ENCODE measurements around the gene UPK1B. TPM values are rescaled to one million over a fixed set of nuclear protein-coding genes. Genes with fewer than 3 reads are reported as not detected.

The UPK1B gene
- total and polyA plus RNA-seq, 4 donors: 0.08 to 0.23 (median 0.14) TPM

GRCh38 chr3:119230071-119230470 is 56.7 kb downstream of the UPK1B start (continued):
- no peak for TF ChIP-seq ZBTB33 (IDR thresholded peaks at IDR 0.05)

GRCh38 chr3:119230745-119231144 is 57.3 kb downstream of the UPK1B start:
- TF ChIP-seq YY1 (IDR thresholded peaks at IDR 0.05): no peak
- TF ChIP-seq SP1 (IDR thresholded peaks at IDR 0.05): no peak
- TF ChIP-seq HNF4G (IDR thresholded peaks at IDR 0.05): no peak
- TF ChIP-seq RXRA (IDR thresholded peaks at IDR 0.05): no peak
- TF ChIP-seq FOXA1 (IDR thresholded peaks at IDR 0.05): no peak
- TF ChIP-seq ZBTB33 (IDR thresholded peaks at IDR 0.05): no peak
- Histone ChIP-seq H3K9ac (ENCODE audit: low read depth in 1 of 2, low read length in 2 of 2) (no peak overlapping the region), H3K4me3 (ENCODE audit: low read depth in 1 of 3, low read length in 3 of 3) (no peak overlapping the region), H3K36me3 (ENCODE audit: control insufficient read depth in 4 of 4, insufficient read depth in 3 of 4, low read depth in 1 of 4, low read length in 3 of 4) (peaks cover 0 to 57% (median 42%) of the 10 kb centered on the region in 4 donors), H3K9me3 (ENCODE audit: control insufficient read depth in 4 of 4, low read length in 3 of 4) (no peaks in the 10 kb centered on the region), H3K4me1 (ENCODE audit: control insufficient read depth in 4 of 4, insufficient read depth in 4 of 4, low read length in 3 of 4) (peaks cover 0 to 2% (median 0%) of the 10 kb centered on the region in 4 donors), H3K27ac (ENCODE audit: low read depth in 1 of 2, low read length in 2 of 2) (no peak overlapping the region), H3K27me3 (ENCODE audit: control insufficient read depth in 4 of 4, insufficient read depth in 4 of 4, low read length in 3 of 4) (no peaks in the 10 kb centered on the region)
- DNase-seq (ENCODE audit: low spot score): no peak

DNA sequence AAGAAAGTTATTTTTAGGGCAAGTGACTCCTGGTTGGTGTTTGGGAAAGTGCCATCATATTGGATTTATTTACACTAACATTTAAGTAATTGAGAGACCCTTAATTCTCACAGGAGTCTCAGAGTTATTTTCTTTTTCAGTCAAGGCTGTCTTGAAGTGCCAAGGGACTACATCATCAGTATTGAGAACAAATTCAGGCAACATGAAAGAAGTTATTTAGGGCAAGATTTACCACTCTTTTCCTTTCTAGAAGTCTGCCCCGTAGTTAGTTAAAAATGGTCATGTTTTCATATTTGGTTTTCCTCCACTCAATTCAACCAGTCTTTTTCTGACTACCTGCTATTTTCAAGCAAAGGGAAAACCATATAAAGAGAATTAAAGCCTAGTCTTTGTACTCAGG is 61.2 kb downstream of the UPK1B start:
- peaks cover 0 to 35% (median 27%) of the 10 kb centered on the region in 4 donors for H3K36me3 ChIP-seq (ENCODE audit: control insufficient read depth in 4 of 4, insufficient read depth in 3 of 4, low read depth in 1 of 4, low read length in 3 of 4)

More for the DNA sequence above, 61.2 kb downstream of the UPK1B start:
- WGBS: 97% methylated on average over 1 of the region's 1 CpG
- no peaks in the 10 kb centered on the region for H3K9me3 ChIP-seq (ENCODE audit: control insufficient read depth in 4 of 4, low read length in 3 of 4)
- H3K9ac ChIP-seq (ENCODE audit: low read depth in 1 of 2, low read length in 2 of 2): no peak overlapping the region
- H3K4me3 ChIP-seq (ENCODE audit: low read depth in 1 of 3, low read length in 3 of 3): no peak overlapping the region
- H3K4me1 ChIP-seq (ENCODE audit: control insufficient read depth in 4 of 4, insufficient read depth in 4 of 4, low read length in 3 of 4): peaks cover 0 to 11% (median 6%) of the 10 kb centered on the region in 4 donors
- no peak overlapping the region for H3K27ac ChIP-seq (ENCODE audit: low read depth in 1 of 2, low read length in 2 of 2)
- no peaks in the 10 kb centered on the region for H3K27me3 ChIP-seq (ENCODE audit: control insufficient read depth in 4 of 4, insufficient read depth in 4 of 4, low read length in 3 of 4)
- TF ChIP-seq HNF4G (IDR thresholded peaks at IDR 0.05) (no peak), JUND (IDR thresholded peaks at IDR 0.05) (no peak), TAF1 (conservative IDR thresholded peaks at IDR 0.05) (no peak), GABPA (IDR thresholded peaks at IDR 0.05 in 1 of 2, conservative IDR thresholded peaks at IDR 0.05 in 1 of 2) (no peak), CTCF (IDR thresholded peaks at IDR 0.05; ENCODE audit: low read depth, low read length, missing input control) (no peak)
- DNase-seq (ENCODE audit: low spot score): no peak
